ENCODE data around the gene MROH8.

Gene MROH8

GRCh38 chr20:37155987-37156386, 23.4 kb downstream of the MROH8 start:
- no peaks in the 10 kb centered on the region for H4K20me1 ChIP-seq (ENCODE audit: insufficient read depth, low read length)
- no peaks in the 10 kb centered on the region for H3K4me1 ChIP-seq (ENCODE audit: insufficient read depth, low read length, severe bottlenecking)
- no peak for TF ChIP-seq CTCF (IDR thresholded peaks at IDR 0.05; ENCODE audit: low read length)
- no peaks in the 10 kb centered on the region for H3K9me3 ChIP-seq (ENCODE audit: low read length)
- H3K79me2 ChIP-seq (ENCODE audit: insufficient read depth, low read length), result no peaks in the 10 kb centered on the region
- no peaks in the 10 kb centered on the region for H3K36me3 ChIP-seq (ENCODE audit: insufficient read depth, low read length)
- no peaks in the 10 kb centered on the region for H3F3A ChIP-seq (ENCODE audit: insufficient read depth, low read length)
- H3K27ac ChIP-seq (ENCODE audit: low read depth, low read length, poor library complexity, severe bottlenecking), result no peak overlapping the region
- no peak overlapping the region for H3K4me2 ChIP-seq (ENCODE audit: low read length)
- no peak overlapping the region for H2AFZ ChIP-seq (ENCODE audit: low read length)
- H3K27me3 ChIP-seq (ENCODE audit: insufficient read depth, low read length), result no peaks in the 10 kb centered on the region
- no peak overlapping the region for H3K4me3 ChIP-seq (ENCODE audit: low read depth, low read length, poor library complexity, severe bottlenecking)
- H3K9ac ChIP-seq (ENCODE audit: low read length), result no peak overlapping the region
- H3K9me2 ChIP-seq (ENCODE audit: low read depth, low read length), result no peaks in the 10 kb centered on the region

- no peaks in the 10 kb centered on the region for H3K36me3 ChIP-seq (ENCODE audit: insufficient read depth, low read length)
- H3K4me3 ChIP-seq (ENCODE audit: low read depth, low read length, poor library complexity, severe bottlenecking), result no peak overlapping the region
- no peaks in the 10 kb centered on the region for H3K27me3 ChIP-seq (ENCODE audit: insufficient read depth, low read length)
- H2AFZ ChIP-seq (ENCODE audit: low read length), result no peak overlapping the region
- H3K9me2 ChIP-seq (ENCODE audit: low read depth, low read length), result no peaks in the 10 kb centered on the region
- no peaks in the 10 kb centered on the region for H3F3A ChIP-seq (ENCODE audit: insufficient read depth, low read length)
- no peaks in the 10 kb centered on the region for H3K79me2 ChIP-seq (ENCODE audit: insufficient read depth, low read length)
- no peak overlapping the region for H3K9ac ChIP-seq (ENCODE audit: low read length)
- TF ChIP-seq CTCF (IDR thresholded peaks at IDR 0.05; ENCODE audit: low read length), result no peak
- TF ChIP-seq EZH2 (IDR thresholded peaks at IDR 0.05; ENCODE audit: borderline replicate concordance, low read length), result no peak
- no peak overlapping the region for H3K4me2 ChIP-seq (ENCODE audit: low read length)
- H4K20me1 ChIP-seq (ENCODE audit: insufficient read depth, low read length), result no peaks in the 10 kb centered on the region
- H3K4me1 ChIP-seq (ENCODE audit: insufficient read depth, low read length, severe bottlenecking), result no peaks in the 10 kb centered on the region
- H3K9me3 ChIP-seq (ENCODE audit: low read length), result no peaks in the 10 kb centered on the region
- no peak overlapping the region for H3K27ac ChIP-seq (ENCODE audit: low read depth, low read length, poor library complexity, severe bottlenecking)
Observed at GRCh38 chr20:37154684-37155298, 24.6 kb downstream of the MROH8 start.

GRCh38 chr20:37152284-37152683, 27.1 kb downstream of the MROH8 start:
- Histone ChIP-seq H3K4me2 (ENCODE audit: low read length) (no peak overlapping the region), H2AFZ (ENCODE audit: low read length) (no peak overlapping the region), H3K36me3 (ENCODE audit: insufficient read depth, low read length) (no peaks in the 10 kb centered on the region), H3K9me2 (ENCODE audit: low read depth, low read length) (no peaks in the 10 kb centered on the region), H3K4me3 (ENCODE audit: low read depth, low read length, poor library complexity, severe bottlenecking) (no peak overlapping the region), H3K9me3 (ENCODE audit: low read length) (no peaks in the 10 kb centered on the region), H3F3A (ENCODE audit: insufficient read depth, low read length) (no peaks in the 10 kb centered on the region), H3K4me1 (ENCODE audit: insufficient read depth, low read length, severe bottlenecking) (no peaks in the 10 kb centered on the region), H3K27ac (ENCODE audit: low read depth, low read length, poor library complexity, severe bottlenecking) (no peak overlapping the region), H3K79me2 (ENCODE audit: insufficient read depth, low read length) (no peaks in the 10 kb centered on the region), H4K20me1 (ENCODE audit: insufficient read depth, low read length) (no peaks in the 10 kb centered on the region), H3K27me3 (ENCODE audit: insufficient read depth, low read length) (no peaks in the 10 kb centered on the region), H3K9ac (ENCODE audit: low read length) (no peak overlapping the region)
- TF ChIP-seq EZH2 (IDR thresholded peaks at IDR 0.05; ENCODE audit: borderline replicate concordance, low read length), result no peak
- TF ChIP-seq CTCF (IDR thresholded peaks at IDR 0.05; ENCODE audit: low read length), result no peak

Data from OCI-LY1 (cell line).